ENCODE results near the gene HEXB. TPM values are rescaled to one million over a fixed set of nuclear protein-coding genes. Genes with fewer than 3 reads are reported as not detected.

The HEXB gene
- total and polyA plus RNA-seq, 2 of the 8 experiments (the other 6 are each of a cell fraction or from before 2014, with no cell fraction given) = 39.7 to 69.2 TPM

DNA sequence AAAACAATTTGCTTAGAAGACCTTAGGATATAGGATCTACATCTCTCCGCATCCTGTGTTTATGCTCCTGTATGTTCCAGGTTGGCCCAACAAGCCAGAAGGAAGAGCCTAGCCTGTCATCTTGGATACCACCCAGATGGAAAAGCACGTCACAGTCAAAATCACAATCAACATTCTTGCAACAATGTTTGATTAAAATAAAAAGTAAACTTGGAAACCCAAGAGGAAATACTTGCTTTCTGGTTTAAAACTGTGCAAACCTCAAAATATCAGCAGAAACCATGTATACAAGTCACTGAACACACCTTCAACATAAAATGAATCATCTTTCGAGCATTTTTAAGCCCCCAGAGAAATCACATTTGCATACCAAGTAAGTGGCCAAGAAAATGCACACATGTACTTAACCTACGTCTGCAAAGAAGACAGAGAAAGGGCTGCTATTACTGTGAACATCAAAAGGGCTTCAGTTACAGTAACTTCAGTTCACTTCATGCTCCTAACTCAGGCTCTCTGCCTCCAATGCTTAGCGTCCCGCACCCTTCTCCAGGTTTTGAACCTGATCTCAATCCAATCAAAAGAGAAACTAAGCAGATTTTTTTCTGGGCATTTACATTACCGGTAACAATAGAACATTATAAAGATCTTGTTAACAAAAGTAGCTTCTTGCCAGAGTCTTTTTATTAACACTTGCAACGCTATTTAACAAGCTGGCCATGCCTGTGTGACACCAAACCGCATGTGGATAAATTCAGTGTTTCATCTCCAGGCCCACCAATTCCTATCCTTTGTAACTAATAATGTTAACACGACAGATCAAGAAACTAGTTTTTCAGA is 45.8 kb upstream of the HEXB start:
- DNase-seq (ENCODE audit: low read depth in 1 of 2, low spot score in 2 of 2) = no peak
- Histone ChIP-seq H3K79me2 (ENCODE audit: control insufficient read depth in 1 of 2, insufficient read depth in 2 of 2, low read length in 2 of 2) (peaks cover 0 to 30% of the 10 kb centered on the region in 2 experiments; a peak in 3 of 4 replicates), H4K91ac (replicated peaks; ENCODE audit: insufficient read length, low read length) (no peak overlapping the region), H3K23me2 (ENCODE audit: low read depth, low read length) (peaks cover 14% of the 10 kb centered on the region; the same call in 1 of the 2 replicates), H2BK15ac (ENCODE audit: low read length) (no peak overlapping the region), H3K27ac (ENCODE audit: low read depth, low read length) (no peak overlapping the region), H2BK20ac (ENCODE audit: low read length) (no peak overlapping the region), H3K9ac (replicated peaks in 1 of 4; ENCODE audit: extremely low read depth in 1 of 4, low read depth in 3 of 4, low read length in 3 of 4) (no peak overlapping the region), H4K8ac (ENCODE audit: extremely low read depth, insufficient read depth, low read length) (no peak overlapping the region), H4K5ac (ENCODE audit: insufficient read length, low read depth, low read length) (no peak overlapping the region), H3K14ac (ENCODE audit: insufficient read length) (no peak overlapping the region), H3K9me3 (ENCODE audit: insufficient read depth in 2 of 2, low read depth in 1 of 2, low read length in 1 of 2) (no peaks in the 10 kb centered on the region), H3K23ac (ENCODE audit: insufficient read length) (no peak overlapping the region), H3K27me3 (replicated peaks in 1 of 4; ENCODE audit: control insufficient read depth in 3 of 4, extremely low read depth in 1 of 4, insufficient read depth in 3 of 4, low read length in 3 of 4) (peaks cover 2 to 24% (median 10%) of the 10 kb centered on the region in 4 experiments), H3K18ac (ENCODE audit: extremely low read depth, low read length) (no peak overlapping the region), H3K56ac (replicated peaks; ENCODE audit: insufficient read length, low read depth, low read length) (no peak overlapping the region), H2BK5ac (ENCODE audit: low read depth, low read length) (no peak overlapping the region), H2BK12ac (ENCODE audit: low read depth, low read length) (no peak overlapping the region), H3K4me1 (replicated peaks in 1 of 4; ENCODE audit: control insufficient read depth in 3 of 4, insufficient read depth in 4 of 4, low read length in 3 of 4) (peaks cover 0 to 8% (median 2%) of the 10 kb centered on the region in 4 experiments; a peak in 5 of 7 replicates), H3K79me1 (ENCODE audit: low read depth, low read length) (no peaks in the 10 kb centered on the region), H3K4ac (replicated peaks; ENCODE audit: insufficient read length, low read depth, low read length) (no peak overlapping the region), H3K4me2 (ENCODE audit: insufficient read depth in 1 of 2, low read depth in 2 of 2, low read length in 2 of 2) (peak overlapping the region; percentile 77 to 98), H4K20me1 (replicated peaks in 1 of 2; ENCODE audit: control insufficient read depth in 1 of 2, insufficient read depth in 2 of 2, low read length in 2 of 2) (peaks cover 3 to 11% of the 10 kb centered on the region in 2 experiments), H2BK120ac (replicated peaks; ENCODE audit: low read depth, low read length) (no peak overlapping the region), H2AK5ac (ENCODE audit: low read depth, low read length) (no peak overlapping the region), H2AFZ (ENCODE audit: low read length) (no peak overlapping the region), H3K4me3 (ENCODE audit: extremely low read depth in 1 of 4, insufficient read depth in 2 of 4, low read depth in 3 of 4, low read length in 4 of 4) (peak overlapping the region; percentile 54 to 90 (median 86)), H3K36me3 (ENCODE audit: control insufficient read depth in 2 of 4, insufficient read depth in 4 of 4, low read length in 3 of 4) (0 out of 8 replicates have a peak, but pooled peaks cover 0 to 4% (median 2%) of the 10 kb centered on the region in 4 experiments)
- ChIA-PET CTCF (ENCODE audit: partially characterized antibody) (interaction anchor here (1.0 to 2.9 kb wide), 9 partner anchors 13 to 693 kb away, joined by 3 to 17 read pairs (median 4); no protein-coding TSS in a partner anchor), POLR2A (ENCODE audit: partially characterized antibody) (interaction anchor here (0.6 to 2.3 kb wide), 16 partner anchors 9 to 411 kb away, joined by 3 to 24 read pairs (median 5); no protein-coding TSS in a partner anchor)
- WGBS, 2 experiments (ENCODE audit: extremely low coverage in 1 of 2, insufficient coverage in 1 of 2, insufficient read length in 1 of 2, insufficient replicate concordance in 2 of 2, low coverage in 1 of 2, low lambda C conversion rate in 2 of 2, missing lambda C conversion rate in 1 of 2) = 25% methylated on average over 10 of the region's 10 CpGs; no CpG with 5 or more reads in 1 of the 2 experiments
- no peak for FAIRE-seq
- no peak for TF ChIP-seq EZH2 (IDR thresholded peaks at IDR 0.05; ENCODE audit: low read depth, low read length, severe bottlenecking)
- no peak for TF ChIP-seq SP1 (IDR thresholded peaks at IDR 0.05; ENCODE audit: low read depth, low read length)
- no peak for TF ChIP-seq JUND (IDR thresholded peaks at IDR 0.05; ENCODE audit: low read length)
- no peak for TF ChIP-seq MAFK (IDR thresholded peaks at IDR 0.05; ENCODE audit: low read depth, low read length)
- TF ChIP-seq, protein P1, sequence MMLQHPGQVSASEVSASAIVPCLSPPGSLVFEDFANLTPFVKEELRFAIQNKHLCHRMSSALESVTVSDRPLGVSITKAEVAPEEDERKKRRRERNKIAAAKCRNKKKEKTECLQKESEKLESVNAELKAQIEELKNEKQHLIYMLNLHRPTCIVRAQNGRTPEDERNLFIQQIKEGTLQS (IDR thresholded peaks at IDR 0.05; ENCODE audit: insufficient read depth, low read depth, low read length) = no peak
- TF ChIP-seq RBBP5 (IDR thresholded peaks at IDR 0.05; ENCODE audit: borderline replicate concordance, low read depth, low read length) = no peak
- no peak for TF ChIP-seq POLR2AphosphoS5 (IDR thresholded peaks at IDR 0.05; ENCODE audit: low read depth, low read length)
- no peak for TF ChIP-seq SP2 (IDR thresholded peaks at IDR 0.05; ENCODE audit: low read length)
- TF ChIP-seq RFX5 (IDR thresholded peaks at IDR 0.05; ENCODE audit: borderline replicate concordance, low read depth, low read length) = no peak
- TF ChIP-seq HDAC2 (IDR thresholded peaks at IDR 0.05; ENCODE audit: borderline replicate concordance in 1 of 2, low read depth in 2 of 2, low read length in 2 of 2) = no peak
- no peak for TF ChIP-seq RXRA (IDR thresholded peaks at IDR 0.05; ENCODE audit: insufficient read depth, low read depth, low read length)
